Neural crest cell (in vitro differentiated cells): ENCODE results near the gene PNPLA6. TPM values are rescaled to one million over a fixed set of nuclear protein-coding genes. Genes with fewer than 3 reads are reported as not detected.
"Not testable (repeated sequence)": the region's sequence is repeated elsewhere in the genome, so short reads cannot be mapped to it uniquely, and the experiment has no call there.

Experiments
- DNase-seq: peaks from one replicate; pipeline ENCODE4 v3.0.0; 2021; ENCODE audit warnings: low read depth, mixed read lengths, low spot score
- H3K27ac Mint-ChIP-seq: one replicate; pipeline ENCODE4 v1.8.0; 2021; ENCODE audit warnings: mild to moderate bottlenecking, mixed read lengths; ENCODE audit not compliant: unreplicated experiment
- H3K27me3 Mint-ChIP-seq: 2 replicates; pipeline ENCODE4 v1.8.0; 2021; ENCODE audit warnings: low read depth, mild to moderate bottlenecking, mixed read lengths
- H3K36me3 Mint-ChIP-seq: 2 replicates; pipeline ENCODE4 v1.8.0; 2021; ENCODE audit warnings: low read depth, mild to moderate bottlenecking, mixed read lengths
- H3K4me1 Mint-ChIP-seq: 2 replicates; pipeline ENCODE4 v1.8.0; 2021; ENCODE audit warnings: mixed read lengths
- H3K4me3 Mint-ChIP-seq: one replicate; pipeline ENCODE4 v1.8.0; 2021; ENCODE audit warnings: mild to moderate bottlenecking, mixed read lengths
- H3K9me3 Mint-ChIP-seq: 2 replicates; pipeline ENCODE4 v1.8.0; 2021; ENCODE audit warnings: mixed read lengths
- CTCF ChIP-seq: fragments of 200-600 bp; sonication (generic); conservative IDR thresholded peaks from 2 replicates; pipeline ENCODE4 v1.5.0; 2021; ENCODE audit warnings: antibody characterized with exemption, mild to moderate bottlenecking
- total RNA-seq: library from RNA; stranded (reverse); gene quantifications from 2 replicates; pipeline ENCODE4 v1.2.1, GENCODE V29; 2021

Gene PNPLA6
- total RNA-seq, 1 donor from 2014 or later: 72.1 TPM

- no peaks in the 10 kb centered on the region for H3K4me1 Mint-ChIP-seq
- TF ChIP-seq CTCF: no peak
- H3K9me3 Mint-ChIP-seq: no peaks in the 10 kb centered on the region
- peaks cover 17% of the 10 kb centered on the region for H3K27me3 Mint-ChIP-seq
- H3K4me3 Mint-ChIP-seq: no peak overlapping the region
- H3K27ac Mint-ChIP-seq: no peak overlapping the region
- H3K36me3 Mint-ChIP-seq: no peaks in the 10 kb centered on the region
- no peak for DNase-seq
Observed at GRCh38 chr19:7570761-7571160, 35.2 kb downstream of the PNPLA6 start.

DNA sequence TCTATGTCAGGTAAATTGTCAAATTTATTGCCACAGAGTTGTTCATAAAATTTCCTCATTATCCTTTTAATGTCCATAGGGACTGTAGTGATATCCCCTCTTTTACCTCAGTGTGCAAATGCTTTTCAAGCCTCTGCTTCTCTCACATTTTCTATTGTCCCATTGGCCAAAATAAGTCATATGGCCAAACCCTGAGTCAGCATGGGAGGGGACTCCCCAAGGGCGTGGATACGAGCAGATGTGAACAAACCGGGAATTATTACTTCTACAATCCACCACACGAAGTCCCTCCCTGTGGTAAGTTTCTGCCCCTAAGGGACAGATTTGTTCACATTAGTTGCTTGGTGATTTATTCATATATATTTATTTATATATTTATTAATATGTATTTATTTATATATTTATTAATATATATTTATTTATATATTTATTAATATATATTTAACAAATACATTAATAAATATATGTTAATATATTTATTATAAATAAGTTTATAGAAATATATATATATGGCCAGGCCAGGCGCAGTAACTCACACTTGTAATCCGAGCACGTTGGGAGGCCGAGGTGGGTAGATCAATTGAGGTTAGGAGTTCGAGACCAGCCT is 40.0 kb downstream of the PNPLA6 start:
- no peak for TF ChIP-seq CTCF
- no peak overlapping the region for H3K4me3 Mint-ChIP-seq
- no peaks in the 10 kb centered on the region for H3K36me3 Mint-ChIP-seq

DNA sequence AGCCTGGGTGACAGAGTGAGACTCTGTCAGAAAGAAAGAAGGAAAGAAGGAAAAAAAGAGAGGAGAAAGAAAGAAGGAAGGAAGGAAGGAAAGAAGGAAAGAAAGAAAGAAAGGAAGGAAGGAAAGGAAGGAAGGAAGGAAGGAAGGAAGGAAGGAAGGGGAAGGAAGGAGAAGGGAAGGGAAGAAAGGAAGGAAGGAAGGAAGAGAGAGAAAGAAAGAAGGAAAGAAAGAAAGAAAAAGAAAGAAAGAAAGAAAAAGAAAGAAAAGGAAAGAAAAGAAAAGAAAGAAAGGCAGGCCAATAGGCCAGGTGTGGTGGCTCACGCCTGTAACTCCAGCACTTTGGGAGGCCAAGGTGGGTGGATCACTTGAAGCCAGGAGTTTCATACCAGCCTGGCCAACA is 41.9 kb downstream of the PNPLA6 start:
- H3K27ac Mint-ChIP-seq, H3K4me1 Mint-ChIP-seq, H3K4me3 Mint-ChIP-seq, H3K9me3 Mint-ChIP-seq, DNase-seq, H3K36me3 Mint-ChIP-seq: not testable (repeated sequence)
- H3K27me3 Mint-ChIP-seq: peaks cover 66% of the 10 kb centered on the region

More for the DNA sequence above, 40.0 kb downstream of the PNPLA6 start:
- H3K27me3 Mint-ChIP-seq: peaks cover 53% of the 10 kb centered on the region
- H3K4me1 Mint-ChIP-seq: no peaks in the 10 kb centered on the region
- no peak overlapping the region for H3K27ac Mint-ChIP-seq
- H3K9me3 Mint-ChIP-seq: no peaks in the 10 kb centered on the region
- no peak for DNase-seq

DNA sequence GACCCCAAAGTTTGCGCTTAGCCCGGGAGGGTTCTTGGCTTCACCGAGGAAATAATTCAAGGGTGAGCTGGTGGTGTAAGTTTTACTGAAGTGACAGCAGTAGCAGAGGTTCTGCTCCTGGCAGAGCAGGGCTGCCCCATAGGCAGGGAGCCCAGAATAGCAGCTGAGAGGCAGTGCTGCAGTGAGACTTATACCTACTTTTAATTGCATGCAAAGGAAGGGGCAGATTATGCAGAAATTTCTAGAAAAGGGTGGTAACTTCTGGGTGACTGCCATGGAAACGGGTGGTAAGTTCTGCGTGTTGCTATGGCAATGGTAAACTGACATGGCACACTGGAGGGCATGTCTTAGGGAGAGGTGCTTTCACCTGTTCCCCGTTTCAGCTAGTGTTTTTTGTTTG is 42.6 kb downstream of the PNPLA6 start:
- no peak for TF ChIP-seq CTCF
- H3K27me3 Mint-ChIP-seq: peaks cover 67% of the 10 kb centered on the region
- no peaks in the 10 kb centered on the region for H3K4me1 Mint-ChIP-seq
- H3K4me3 Mint-ChIP-seq: no peak overlapping the region
- no peak for DNase-seq
- no peaks in the 10 kb centered on the region for H3K9me3 Mint-ChIP-seq
- H3K36me3 Mint-ChIP-seq: no peaks in the 10 kb centered on the region
- no peak overlapping the region for H3K27ac Mint-ChIP-seq

- Mint-ChIP-seq H3K27me3 (peaks cover 65% of the 10 kb centered on the region), H3K36me3 (no peaks in the 10 kb centered on the region), H3K4me1 (no peaks in the 10 kb centered on the region), H3K27ac (no peak overlapping the region), H3K9me3 (no peaks in the 10 kb centered on the region), H3K4me3 (no peak overlapping the region)
- DNase-seq: no peak
- no peak for TF ChIP-seq CTCF
Observed at GRCh38 chr19:7579182-7579581, 43.7 kb downstream of the PNPLA6 start.

DNA sequence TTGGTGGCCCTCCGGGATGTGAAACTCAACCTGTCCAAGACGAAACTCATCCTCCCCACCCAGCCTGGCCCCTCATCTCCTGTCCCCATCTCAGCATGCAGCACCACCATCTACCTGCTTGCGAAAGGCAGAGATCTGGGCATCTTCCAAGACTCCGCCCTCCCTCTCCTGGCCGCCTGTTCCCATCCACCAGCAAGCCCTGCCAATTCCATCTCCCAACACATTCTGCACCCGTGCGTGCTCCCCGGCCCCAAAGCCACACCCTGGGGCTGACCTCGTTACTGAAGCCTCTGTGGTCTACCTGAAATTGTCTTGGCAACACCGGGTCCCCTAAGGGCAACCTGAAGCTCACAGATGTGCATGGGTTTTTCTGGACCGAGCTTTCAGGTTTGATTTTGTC is 46.9 kb downstream of the PNPLA6 start:
- no peak for TF ChIP-seq CTCF
- no peaks in the 10 kb centered on the region for H3K9me3 Mint-ChIP-seq
- no peaks in the 10 kb centered on the region for H3K4me1 Mint-ChIP-seq
- H3K4me3 Mint-ChIP-seq: no peak overlapping the region
- no peak overlapping the region for H3K27ac Mint-ChIP-seq
- no peak for DNase-seq
- H3K36me3 Mint-ChIP-seq: no peaks in the 10 kb centered on the region
- peaks cover 63% of the 10 kb centered on the region for H3K27me3 Mint-ChIP-seq
